Stimulated activated CD4-positive, alpha-beta T cell treated with anti-CD3 and anti-CD28 coated beads, TNF-alpha, amount 100 ng/mL, for 4 hours (primary cell): ENCODE data around the gene ZSCAN30.
"Not testable (repeated sequence)": the region's sequence is repeated elsewhere in the genome, so short reads cannot be mapped to it uniquely, and the experiment has no call there.

Source experiments
- DNase-seq, 3 experiments: peaks; one replicate each; pipeline ENCODE4 v3.0.0-alpha.2; 2020; ENCODE audit warnings: low read depth in 3 of 3

Gene ZSCAN30

DNA sequence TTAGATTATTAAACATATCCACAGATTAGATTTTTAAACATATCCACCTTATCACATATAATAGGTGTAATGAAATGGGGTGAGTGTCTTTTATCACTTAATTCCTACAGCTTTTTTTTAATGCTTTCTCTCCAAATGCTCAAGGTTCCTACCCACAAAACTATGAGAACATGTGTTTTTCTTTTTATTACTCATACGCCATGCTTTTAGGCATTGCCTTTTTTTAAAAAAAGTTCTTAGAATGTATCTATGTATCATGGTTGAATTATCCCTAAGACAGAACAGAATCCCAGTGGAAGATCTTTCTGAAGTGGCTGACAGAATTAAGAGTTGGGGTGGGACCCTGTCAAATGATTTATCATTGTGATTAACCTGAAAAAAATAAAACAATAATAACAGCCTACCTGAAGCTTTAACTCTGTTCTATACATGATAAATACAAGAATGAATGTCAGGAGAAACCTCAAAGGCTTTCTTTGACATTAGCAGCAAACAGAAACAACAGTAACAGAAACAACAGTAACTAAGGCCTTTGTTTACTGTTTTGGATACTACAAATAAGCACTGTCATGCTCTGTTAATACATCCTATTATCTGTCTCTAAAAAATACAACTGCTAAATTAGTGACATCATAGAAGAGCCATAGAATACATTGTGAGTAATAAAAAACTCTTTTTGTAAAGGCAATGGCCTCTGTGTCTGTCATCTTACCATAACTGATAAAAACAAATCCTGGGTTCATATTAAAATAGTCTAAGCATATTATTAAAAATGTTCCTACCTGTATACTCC, 53.3 kb downstream of the ZSCAN30 start:
- no peak for DNase-seq

DNA sequence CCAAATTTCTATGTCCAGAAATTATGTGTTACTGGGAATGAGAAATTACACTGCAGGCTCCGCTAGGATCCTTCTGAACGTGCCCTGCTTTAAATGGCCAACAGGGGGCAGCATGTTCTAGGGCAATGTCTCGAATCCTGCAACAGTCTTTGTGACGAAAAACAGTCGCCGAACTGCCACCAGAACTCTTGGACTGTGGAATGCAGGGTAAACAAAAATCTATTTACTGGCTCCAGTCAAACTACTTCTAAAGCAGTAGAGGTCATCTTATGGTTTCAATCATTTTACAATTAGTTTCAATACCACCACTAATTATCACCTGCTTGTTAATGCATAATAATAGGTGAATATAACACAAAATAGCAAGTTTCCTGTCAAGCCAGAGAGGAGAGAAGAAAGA, 59.0 kb downstream of the ZSCAN30 start:
- peak; percentile 38 to 63 (median 61) for DNase-seq

DNA sequence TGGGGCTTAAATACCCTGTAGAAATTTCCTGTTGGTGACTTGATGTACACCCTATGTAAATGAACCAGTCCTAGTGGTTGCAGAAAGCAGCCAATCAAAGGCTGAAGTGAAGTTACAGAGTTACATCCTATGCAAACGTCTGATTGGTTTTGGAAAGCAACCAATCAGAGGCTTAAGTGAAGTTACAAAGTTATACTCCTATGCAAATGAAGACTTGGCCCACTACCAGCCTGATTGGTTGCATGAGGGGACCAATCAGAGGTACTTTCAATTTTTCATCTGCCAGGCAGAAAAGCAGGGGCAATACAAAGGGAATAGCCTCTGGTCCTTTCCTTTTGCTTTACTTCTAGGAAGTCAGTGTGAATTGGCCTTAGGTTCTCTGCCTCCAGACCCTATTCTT, 62.8 kb downstream of the ZSCAN30 start:
- no peak for DNase-seq

DNA sequence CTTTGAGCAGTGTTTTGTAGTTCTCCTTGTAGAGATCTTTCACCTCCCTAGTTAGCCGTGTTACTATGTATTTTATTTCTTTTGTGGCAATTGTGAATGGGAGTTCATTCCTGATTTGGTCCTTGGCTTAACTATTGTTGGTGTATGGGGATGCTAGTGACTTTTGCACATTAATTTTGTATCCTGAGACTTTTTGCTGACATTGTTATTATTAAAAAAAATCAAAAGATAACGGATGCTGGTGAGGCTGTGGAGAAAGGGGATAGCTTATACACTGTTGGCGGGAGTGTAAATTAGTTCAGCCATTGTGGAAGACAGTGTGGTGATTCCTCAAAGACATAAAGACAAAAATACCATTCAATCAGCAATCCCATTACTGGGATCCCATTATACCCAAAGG, 66.2 kb downstream of the ZSCAN30 start:
- no peak for DNase-seq

DNA sequence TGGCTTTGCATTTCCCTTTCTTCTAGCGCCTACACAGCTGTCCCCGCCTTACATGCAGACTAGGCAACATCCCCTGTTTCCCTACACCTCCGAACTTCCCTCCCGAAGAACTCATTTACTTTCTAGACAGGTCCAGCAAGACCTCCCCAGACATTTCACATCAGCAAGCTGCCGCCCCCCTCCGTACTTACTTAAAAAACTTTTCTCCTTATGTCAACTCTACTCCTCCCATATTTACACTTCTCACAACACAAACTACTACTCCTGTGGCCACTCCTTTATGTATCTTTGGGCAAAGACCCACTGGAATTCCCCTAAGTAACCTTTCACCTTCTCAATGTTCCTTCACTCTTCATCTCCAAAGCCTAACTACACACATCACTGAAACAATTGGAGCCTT, 69.6 kb downstream of the ZSCAN30 start:
- DNase-seq, result no peak

DNA sequence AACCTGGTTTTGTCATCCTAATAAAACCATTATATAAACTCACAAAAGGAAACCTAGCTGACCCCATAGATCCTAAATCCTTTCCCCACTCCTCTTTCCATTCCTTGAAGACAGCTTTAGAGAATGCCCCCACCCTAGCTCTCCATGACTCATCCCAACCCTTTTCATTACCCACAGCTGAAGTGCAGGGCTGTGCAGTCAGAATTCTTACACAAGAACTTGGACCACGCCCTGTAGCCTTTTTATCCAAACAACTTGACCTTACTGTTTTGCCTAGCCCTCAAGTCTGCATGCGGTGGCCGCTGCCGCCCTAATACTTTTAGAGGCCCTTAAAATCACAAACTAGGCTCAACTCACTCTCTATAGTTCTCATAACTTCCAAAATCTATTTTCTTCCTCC, 70.7 kb downstream of the ZSCAN30 start:
- DNase-seq, result not testable (repeated sequence)

DNA sequence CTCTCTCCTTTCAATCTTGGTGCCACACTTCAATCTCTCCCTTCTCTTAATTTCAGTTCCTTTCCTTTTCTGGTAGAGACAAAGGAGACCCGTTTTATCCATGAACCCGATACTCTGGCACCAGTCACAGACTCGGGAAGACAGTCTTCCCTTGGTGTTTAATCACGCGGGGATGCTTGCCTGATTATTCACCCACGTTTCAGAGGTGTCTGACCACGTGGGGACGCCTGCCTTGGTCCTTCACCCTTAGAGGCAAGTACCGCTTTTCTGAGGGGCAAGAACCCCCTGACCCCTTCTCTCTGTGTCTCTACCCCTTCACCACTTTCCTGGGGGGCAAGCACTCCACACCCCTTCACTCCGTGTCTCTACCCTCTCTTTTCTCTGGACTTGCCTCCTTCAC, 73.4 kb downstream of the ZSCAN30 start:
- not testable (repeated sequence) for DNase-seq

DNA sequence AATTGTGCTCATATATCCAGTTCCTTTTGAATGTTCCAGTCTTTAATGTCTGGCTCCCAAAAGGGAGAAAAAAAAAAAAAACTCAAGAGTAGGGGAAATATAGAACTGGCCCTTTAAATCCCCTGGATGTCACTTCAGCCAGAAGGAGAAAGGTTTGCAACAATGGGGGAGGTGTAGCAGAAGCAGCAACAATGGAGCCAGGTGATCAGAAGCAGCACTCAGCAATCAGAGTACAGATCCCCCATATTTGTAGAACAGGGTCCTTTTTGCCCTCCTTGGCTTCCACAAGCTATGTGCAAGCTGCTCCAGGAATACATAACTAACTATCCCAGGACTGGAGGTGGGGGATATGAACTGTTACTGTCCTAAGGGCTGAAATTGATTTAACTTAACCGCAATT, 75.0 kb downstream of the ZSCAN30 start:
- no peak for DNase-seq

DNA sequence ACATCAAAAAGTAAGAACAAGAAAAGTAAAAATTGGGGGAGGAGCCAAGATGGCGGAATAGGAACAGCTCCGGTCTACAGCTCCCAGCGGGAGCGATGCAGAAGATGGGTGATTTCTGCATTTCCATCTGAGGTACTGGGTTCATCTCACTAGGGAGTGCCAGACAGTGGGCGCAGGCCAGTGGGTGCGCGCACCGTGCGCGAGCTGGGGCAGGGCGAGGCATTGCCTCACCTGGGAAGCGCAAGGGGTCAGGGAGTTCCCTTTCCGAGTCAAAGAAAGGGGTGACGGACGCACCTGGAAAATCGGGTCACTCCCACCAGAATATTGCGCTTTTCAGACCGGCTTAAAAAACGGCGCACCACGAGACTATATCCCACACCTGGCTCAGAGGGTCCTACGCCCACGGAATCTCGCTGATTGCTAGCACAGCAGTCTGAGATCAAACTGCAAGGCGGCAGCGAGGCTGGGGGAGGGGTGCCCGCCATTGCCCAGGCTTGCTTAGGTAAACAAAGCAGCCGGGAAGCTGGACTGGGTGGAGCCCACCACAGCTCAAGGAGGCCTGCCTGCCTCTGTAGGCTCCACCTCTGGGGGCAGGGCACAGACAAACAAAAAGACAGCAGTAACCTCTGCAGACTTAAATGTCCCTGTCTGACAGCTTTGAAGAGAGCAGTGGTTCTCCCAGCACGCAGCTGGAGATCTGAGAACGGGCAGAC, 84.1 kb downstream of the ZSCAN30 start:
- DNase-seq, result not testable (repeated sequence)

DNA sequence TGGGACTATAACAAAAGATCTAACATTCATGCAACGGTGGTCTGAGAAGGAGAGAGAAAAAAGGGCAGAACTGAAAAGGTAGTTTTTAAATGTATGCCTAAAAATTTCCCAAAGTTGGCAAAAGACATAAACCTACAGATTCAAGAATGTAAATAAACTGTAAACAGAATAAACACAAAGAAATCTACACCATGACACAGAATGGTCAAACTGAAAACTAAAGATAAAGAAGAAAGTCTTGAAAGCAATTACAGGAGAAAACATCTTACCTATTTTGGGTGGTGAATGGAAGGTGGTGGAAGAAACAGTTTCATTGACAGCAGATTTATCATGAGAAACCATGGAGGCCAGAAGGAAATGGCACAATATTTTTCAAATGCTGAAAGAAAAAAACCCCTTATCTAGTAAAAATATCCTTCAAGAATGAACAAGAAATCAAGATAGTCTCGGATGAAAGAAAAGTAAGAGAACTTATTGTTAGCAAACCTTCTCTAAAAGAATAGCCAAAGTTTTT, 84.8 kb downstream of the ZSCAN30 start:
- no peak for DNase-seq

DNA sequence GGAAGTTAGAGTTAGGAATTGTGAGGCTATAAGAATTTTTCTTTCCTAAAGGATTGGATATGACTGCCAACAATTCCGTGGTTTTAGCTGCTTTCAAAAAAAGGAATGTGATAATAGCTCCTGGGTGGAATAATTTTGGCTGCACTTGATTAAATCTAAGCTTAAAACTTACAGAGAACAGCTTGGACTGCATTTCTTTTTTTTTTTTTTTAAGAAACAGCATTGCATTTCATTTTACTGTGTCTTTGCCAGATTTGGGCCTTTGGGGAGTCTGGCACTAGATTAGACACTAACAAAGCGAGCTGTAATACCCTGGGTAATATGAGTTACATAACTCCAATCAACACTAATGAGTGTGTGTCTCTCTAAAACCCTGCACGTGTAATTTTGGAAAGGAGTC, 87.0 kb downstream of the ZSCAN30 start:
- no peak for DNase-seq

DNA sequence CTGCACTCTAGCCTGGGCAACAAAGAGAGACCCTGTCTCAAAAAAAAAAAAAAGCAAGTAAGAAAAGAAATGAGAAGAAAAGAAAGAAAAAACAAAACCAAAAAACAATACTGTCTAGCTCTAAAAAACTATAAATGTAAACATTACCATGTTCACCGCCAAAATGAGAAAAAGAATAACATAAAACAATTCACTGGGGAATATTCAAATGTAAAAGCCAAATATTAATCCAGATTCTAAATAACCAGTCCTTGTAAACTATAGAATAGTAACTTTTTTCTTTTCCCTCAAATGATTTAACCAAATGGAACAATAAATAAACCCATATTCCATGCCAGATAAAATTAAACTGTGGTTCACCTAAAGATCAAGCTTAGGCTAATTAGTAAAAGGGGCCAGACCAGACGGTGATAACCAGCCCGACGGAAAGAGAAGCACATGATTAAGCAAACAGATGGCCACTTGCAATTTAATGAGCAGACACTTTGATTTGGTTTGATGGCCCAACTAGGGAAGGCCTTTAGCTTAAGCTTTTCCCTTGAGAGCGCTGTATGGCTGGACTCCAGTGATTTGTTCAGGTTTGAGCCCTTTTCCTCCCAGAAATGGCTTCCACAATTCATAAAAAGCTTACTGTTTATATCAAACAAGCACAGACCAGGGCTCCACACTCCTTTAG, 88.6 kb downstream of the ZSCAN30 start:
- no peak for DNase-seq
